NB4 (cell line): Measurements from ENCODE around the gene CCNO.

Experiments
- MYC ChIP-seq: IDR thresholded peaks from 2 replicates; pipeline ENCODE4 v1.6.1; 2011; ENCODE audit warnings: low read depth, low read length
- POLR2A ChIP-seq: IDR thresholded peaks from 2 replicates; pipeline ENCODE4 v1.6.1; 2011; ENCODE audit warnings: mild to moderate bottlenecking; ENCODE audit not compliant: insufficient read length; ENCODE audit errors: extremely low read depth
- TF ChIP-seq, protein P1 (sequence below): IDR thresholded peaks from one replicate; pipeline ENCODE4 v1.5.1; 2012; ENCODE audit warnings: low read depth, low read length

DNA sequence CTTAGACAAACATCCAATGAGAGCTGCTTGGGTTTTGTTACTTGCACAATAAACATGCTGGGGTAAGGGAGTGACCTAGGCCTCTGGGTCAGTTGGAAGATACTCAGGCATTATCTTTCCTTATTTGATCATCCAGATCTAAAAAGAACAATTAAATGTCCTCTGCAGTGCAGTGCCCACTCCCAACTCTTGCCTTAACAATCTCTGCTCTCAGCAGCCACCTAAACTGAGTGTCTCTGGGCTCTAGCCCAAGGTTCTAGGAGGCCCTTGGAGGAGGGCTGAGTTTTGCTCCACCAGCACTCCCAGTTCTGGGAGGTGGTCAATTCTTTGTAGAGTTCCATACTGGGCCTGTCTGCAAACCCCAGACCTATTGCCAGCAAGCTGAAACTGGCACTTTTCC is 8.1 kb downstream of the CCNO start:
- TF ChIP-seq, protein P1, sequence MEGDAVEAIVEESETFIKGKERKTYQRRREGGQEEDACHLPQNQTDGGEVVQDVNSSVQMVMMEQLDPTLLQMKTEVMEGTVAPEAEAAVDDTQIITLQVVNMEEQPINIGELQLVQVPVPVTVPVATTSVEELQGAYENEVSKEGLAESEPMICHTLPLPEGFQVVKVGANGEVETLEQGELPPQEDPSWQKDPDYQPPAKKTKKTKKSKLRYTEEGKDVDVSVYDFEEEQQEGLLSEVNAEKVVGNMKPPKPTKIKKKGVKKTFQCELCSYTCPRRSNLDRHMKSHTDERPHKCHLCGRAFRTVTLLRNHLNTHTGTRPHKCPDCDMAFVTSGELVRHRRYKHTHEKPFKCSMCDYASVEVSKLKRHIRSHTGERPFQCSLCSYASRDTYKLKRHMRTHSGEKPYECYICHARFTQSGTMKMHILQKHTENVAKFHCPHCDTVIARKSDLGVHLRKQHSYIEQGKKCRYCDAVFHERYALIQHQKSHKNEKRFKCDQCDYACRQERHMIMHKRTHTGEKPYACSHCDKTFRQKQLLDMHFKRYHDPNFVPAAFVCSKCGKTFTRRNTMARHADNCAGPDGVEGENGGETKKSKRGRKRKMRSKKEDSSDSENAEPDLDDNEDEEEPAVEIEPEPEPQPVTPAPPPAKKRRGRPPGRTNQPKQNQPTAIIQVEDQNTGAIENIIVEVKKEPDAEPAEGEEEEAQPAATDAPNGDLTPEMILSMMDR, result no peak
- TF ChIP-seq POLR2A (no peak), MYC (no peak)
